B cell (primary cell): ENCODE measurements around the gene GPR149. TPM values are rescaled to one million over a fixed set of nuclear protein-coding genes. Genes with fewer than 3 reads are reported as not detected.

Experiments used
- ATAC-seq: fragments of 200-7000 bp; cut with Tn5 transposase; one replicate; pipeline ENCODE4 v1.10.0; 2021; ENCODE audit warnings: low read depth, mild to moderate bottlenecking, moderate number of reproducible peaks, moderate library complexity
- CTCF ChIA-PET: fragments of 350-600 bp; sonication (Branson Sonifier 250); formaldehyde crosslinking; loops from one replicate; lab custom pipeline; 2021; ENCODE audit warnings: antibody characterized with exemption, inconsistent platforms; lab: Charles Lee
- POLR2A ChIA-PET: fragments of 350-600 bp; sonication (Branson Sonifier 250); formaldehyde crosslinking; loops from one replicate; lab custom pipeline; 2021; ENCODE audit warnings: antibody characterized with exemption; lab: Charles Lee
- DNase-seq: peaks from one replicate; pipeline ENCODE4 v3.0.0; 2013
- H2AFZ ChIP-seq: 2 replicates; pipeline ENCODE4 v1.6.1; 2012; ENCODE audit warnings: mild to moderate bottlenecking, low read depth, low read length; ENCODE audit not compliant: insufficient read depth, poor library complexity, severe bottlenecking
- H3K27ac ChIP-seq, 2 donors: 1 replicate in 1 of 2; 2 replicates in 1 of 2; pipeline ENCODE4 v1.5.1; 2012 to 2013; ENCODE audit warnings: low read length in 2 of 2, mild to moderate bottlenecking in 2 of 2, moderate library complexity in 1 of 2
- H3K27me3 ChIP-seq, 4 experiments: fragments of 200-600 bp in 1 of 4; sonication (generic) in 1 of 4; replicated peaks in 1 of 4; 1 replicate in 2 of 4; 2 replicates in 2 of 4; pipeline versions ENCODE4 v1.6.1 to v1.7.0; 2013 to 2016; ENCODE audit warnings: low read length in 3 of 4, mild to moderate bottlenecking in 2 of 4, mixed read lengths in 1 of 4, moderate library complexity in 1 of 4; ENCODE audit not compliant: insufficient read depth in 4 of 4, control insufficient read depth in 3 of 4; ENCODE audit errors: control extremely low read depth in 1 of 4
- H3K36me3 ChIP-seq, 2 experiments: replicated peaks in 1 of 2; 1 replicate in 1 of 2; 2 replicates in 1 of 2; pipeline versions ENCODE4 v1.6.1 to v1.7.1; 2013; ENCODE audit warnings: low read length in 1 of 2; ENCODE audit not compliant: insufficient read depth in 2 of 2, control insufficient read depth in 1 of 2; ENCODE audit errors: control extremely low read depth in 1 of 2, extremely low read depth in 1 of 2
- H3K4me1 ChIP-seq, 2 donors: fragments of 200-600 bp in 1 of 2; sonication (generic) in 1 of 2; 1 replicate in 1 of 2; 2 replicates in 1 of 2; pipeline versions ENCODE4 v1.5.1 to v1.6.1; 2013 to 2017; ENCODE audit warnings: low read length in 2 of 2; ENCODE audit not compliant: control insufficient read depth in 2 of 2, insufficient read depth in 2 of 2
- H3K4me2 ChIP-seq: replicated peaks from 2 replicates; pipeline ENCODE3; 2012; ENCODE audit warnings: mild to moderate bottlenecking, low read depth, low read length; ENCODE audit not compliant: poor library complexity, severe bottlenecking
- H3K4me3 ChIP-seq, 5 experiments: fragments of 200-600 bp in 1 of 5; sonication (generic) in 1 of 5; 1 replicate in 3 of 5; 2 replicates in 2 of 5; pipeline versions ENCODE4 v1.5.1 to v1.7.0; 2011 to 2016; ENCODE audit warnings: low read length in 4 of 5, mild to moderate bottlenecking in 4 of 5, low read depth in 2 of 5, control low read depth in 1 of 5, moderate library complexity in 1 of 5; ENCODE audit not compliant: insufficient read depth in 1 of 5; ENCODE audit errors: control extremely low read depth in 1 of 5, extremely low read depth in 1 of 5
- H3K79me2 ChIP-seq: fragments of 200-600 bp; sonication (generic); one replicate; pipeline ENCODE4 v1.6.0; 2016; ENCODE audit warnings: low read length; ENCODE audit not compliant: control insufficient read depth, insufficient read depth
- H3K9ac ChIP-seq: fragments of 200-600 bp; sonication (generic); 2 replicates; pipeline ENCODE4 v1.6.1; 2017; ENCODE audit warnings: mild to moderate bottlenecking, low read length, moderate library complexity
- H3K9me3 ChIP-seq, 3 donors: one replicate each; pipeline versions ENCODE4 v1.6.1 to v1.7.1; 2013; ENCODE audit warnings: low read length in 2 of 3; ENCODE audit not compliant: control insufficient read depth in 2 of 3, insufficient read depth in 1 of 3; ENCODE audit errors: control extremely low read depth in 1 of 3
- H4K20me1 ChIP-seq: 2 replicates; pipeline ENCODE4 v1.6.0; 2012; ENCODE audit warnings: mild to moderate bottlenecking, low read length; ENCODE audit not compliant: insufficient read depth, control insufficient read depth, poor library complexity, severe bottlenecking
- H3K27ac Mint-ChIP-seq: one replicate; pipeline ENCODE4 v1.8.0; 2021; ENCODE audit warnings: mixed read lengths
- H3K27me3 Mint-ChIP-seq: one replicate; pipeline ENCODE4 v1.8.0; 2021; ENCODE audit warnings: mixed read lengths
- H3K4me1 Mint-ChIP-seq: one replicate; pipeline ENCODE4 v1.8.0; 2021; ENCODE audit warnings: mixed read lengths
- H3K4me3 Mint-ChIP-seq: one replicate; pipeline ENCODE4 v1.8.0; 2021; ENCODE audit warnings: mixed read lengths
- H3K9me3 Mint-ChIP-seq: one replicate; pipeline ENCODE4 v1.8.0; 2022; ENCODE audit warnings: mixed read lengths; ENCODE audit not compliant: insufficient read depth
- EZH2 ChIP-seq: IDR thresholded peaks from 2 replicates; pipeline ENCODE4 v1.6.1; 2012; ENCODE audit warnings: borderline replicate concordance, low read depth, mild to moderate bottlenecking, moderate library complexity, low read length; ENCODE audit not compliant: insufficient read depth, poor library complexity, severe bottlenecking
- WGBS: methylation state at CpG from one replicate; pipeline ENCODE4 v1.1.5; 2013; ENCODE audit warnings: missing lambda C conversion rate; ENCODE audit not compliant: insufficient coverage; 5-methylcytosine and 5-hydroxymethylcytosine counted together
- intact Hi-C: fragments of 100-400 bp; cut with micrococcal nuclease; formaldehyde crosslinking; loops from one replicate; pipeline ENCODE4 v1.10.0; 2022
- polyA plus RNA-seq: library from polyadenylated mRNA; depleted of rRNA; stranded (reverse); fragments of >200 nt; gene quantifications from 2 replicates; pipeline ENCODE4 v1.2.3, GENCODE V29; 2012
- total RNA-seq, 2 donors: library from RNA; stranded (reverse); fragments of 120-200 nt in 1 of 2; gene quantifications; 1 replicate in 1 of 2; 2 replicates in 1 of 2; pipeline versions ENCODE4 v1.2.3 to v1.2.4, GENCODE V29; 2013 to 2022
- TF ChIP-seq, protein P1 (sequence below): fragments of 200-600 bp; IDR thresholded peaks from one replicate; pipeline ENCODE4 v1.8.0; 2022; ENCODE audit warnings: antibody characterized with exemption, mild to moderate bottlenecking

Gene GPR149
- total and polyA plus RNA-seq, 2 donors (not counting 1 experiment from before 2014, with no cell fraction given) = not detected

DNA sequence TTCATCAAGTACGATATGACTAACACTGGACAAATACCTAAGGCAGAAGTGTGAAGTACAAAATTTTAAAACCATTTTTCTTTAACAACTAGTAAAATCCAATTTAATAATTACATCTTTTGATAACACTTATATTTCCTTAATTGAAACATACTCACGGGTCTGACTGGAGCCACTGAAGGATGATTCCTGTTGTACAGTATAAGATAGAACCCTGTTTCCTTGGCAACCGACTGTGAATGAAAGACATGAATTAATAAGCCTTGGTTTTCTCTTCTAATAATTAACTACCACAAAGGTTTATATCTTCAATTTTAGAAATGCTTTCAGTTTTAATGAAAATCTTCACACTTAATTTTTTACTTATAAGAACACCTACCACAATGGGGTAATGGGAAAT, 125.1 kb downstream of the GPR149 start:
- no peaks in the 10 kb centered on the region for H3K4me1 ChIP-seq
- peaks cover 15% of the 10 kb centered on the region for H3K4me1 Mint-ChIP-seq
- H3K9ac ChIP-seq = no peak overlapping the region
- ChIA-PET CTCF (no interaction called here), POLR2A (no interaction called here)
- 100% methylated on average over 1 of the region's 3 CpGs for WGBS
- intact Hi-C loops = no loop called here
- no peak overlapping the region for H3K27ac Mint-ChIP-seq
- no peaks in the 10 kb centered on the region for H3K79me2 ChIP-seq
- no peaks in the 10 kb centered on the region for H3K27me3 Mint-ChIP-seq
- H3K36me3 ChIP-seq = peaks cover 35 to 86% of the 10 kb centered on the region in 2 experiments
- no peaks in the 10 kb centered on the region for H3K27me3 ChIP-seq
- TF ChIP-seq EZH2 = no peak
- TF ChIP-seq, protein P1, sequence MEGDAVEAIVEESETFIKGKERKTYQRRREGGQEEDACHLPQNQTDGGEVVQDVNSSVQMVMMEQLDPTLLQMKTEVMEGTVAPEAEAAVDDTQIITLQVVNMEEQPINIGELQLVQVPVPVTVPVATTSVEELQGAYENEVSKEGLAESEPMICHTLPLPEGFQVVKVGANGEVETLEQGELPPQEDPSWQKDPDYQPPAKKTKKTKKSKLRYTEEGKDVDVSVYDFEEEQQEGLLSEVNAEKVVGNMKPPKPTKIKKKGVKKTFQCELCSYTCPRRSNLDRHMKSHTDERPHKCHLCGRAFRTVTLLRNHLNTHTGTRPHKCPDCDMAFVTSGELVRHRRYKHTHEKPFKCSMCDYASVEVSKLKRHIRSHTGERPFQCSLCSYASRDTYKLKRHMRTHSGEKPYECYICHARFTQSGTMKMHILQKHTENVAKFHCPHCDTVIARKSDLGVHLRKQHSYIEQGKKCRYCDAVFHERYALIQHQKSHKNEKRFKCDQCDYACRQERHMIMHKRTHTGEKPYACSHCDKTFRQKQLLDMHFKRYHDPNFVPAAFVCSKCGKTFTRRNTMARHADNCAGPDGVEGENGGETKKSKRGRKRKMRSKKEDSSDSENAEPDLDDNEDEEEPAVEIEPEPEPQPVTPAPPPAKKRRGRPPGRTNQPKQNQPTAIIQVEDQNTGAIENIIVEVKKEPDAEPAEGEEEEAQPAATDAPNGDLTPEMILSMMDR = no peak
- H3K4me2 ChIP-seq = no peak overlapping the region
- no peak overlapping the region for H2AFZ ChIP-seq
- ATAC-seq (no peak), DNase-seq (no peak)
- peak overlapping the region in 1 of 2 donors; percentile 41 for H3K27ac ChIP-seq
- H3K9me3 Mint-ChIP-seq = no peaks in the 10 kb centered on the region
- no peak overlapping the region for H3K4me3 Mint-ChIP-seq
- H4K20me1 ChIP-seq = peaks cover 7% of the 10 kb centered on the region
- no peak overlapping the region for H3K4me3 ChIP-seq
- H3K9me3 ChIP-seq = no peaks in the 10 kb centered on the region

DNA sequence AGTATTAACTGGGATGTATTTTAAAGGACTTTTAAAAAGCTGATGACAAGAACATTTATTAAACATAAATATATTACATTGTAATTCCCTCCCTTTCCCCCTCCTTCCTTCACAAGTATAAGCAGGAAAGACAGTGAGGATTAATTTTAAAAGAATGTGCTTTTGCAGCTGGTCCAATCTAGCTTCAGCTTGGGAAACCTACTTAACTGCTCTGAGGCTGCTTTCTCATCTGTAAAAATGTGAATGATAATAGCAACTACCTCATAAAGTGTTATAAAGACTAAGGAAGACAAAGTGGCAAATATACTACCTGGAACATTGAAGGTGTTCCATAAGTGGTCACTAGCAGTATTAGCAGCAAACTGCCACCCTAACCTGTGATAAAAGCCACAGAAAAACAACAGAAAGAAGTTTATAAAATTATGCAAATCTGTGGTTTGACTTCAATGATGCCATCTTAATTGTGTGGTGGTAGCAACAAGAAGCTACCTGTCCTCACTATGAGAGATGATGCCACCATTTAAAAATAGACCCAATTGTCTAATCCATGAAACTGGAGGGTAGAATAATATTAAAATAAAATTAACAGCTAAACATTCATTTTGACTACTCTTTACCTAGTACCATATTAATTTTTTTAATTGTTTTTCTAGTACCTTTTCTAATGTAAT, 125.7 kb downstream of the GPR149 start:
- Histone ChIP-seq H3K79me2 (no peaks in the 10 kb centered on the region), H3K36me3 (peaks cover 33 to 86% of the 10 kb centered on the region in 2 experiments), H3K4me3 (no peak overlapping the region), H3K4me1 (no peaks in the 10 kb centered on the region), H3K9me3 (no peaks in the 10 kb centered on the region), H3K9ac (no peak overlapping the region), H2AFZ (no peak overlapping the region), H3K27ac (peak overlapping the region in 1 of 2 donors; percentile 41), H4K20me1 (peaks cover 7% of the 10 kb centered on the region), H3K27me3 (no peaks in the 10 kb centered on the region), H3K4me2 (no peak overlapping the region)
- CTCF ChIA-PET = no interaction called here
- POLR2A ChIA-PET = no interaction called here
- H3K27ac Mint-ChIP-seq = no peak overlapping the region
- intact Hi-C loops = no loop called here
- H3K4me3 Mint-ChIP-seq = no peak overlapping the region
- H3K9me3 Mint-ChIP-seq = no peaks in the 10 kb centered on the region
- TF ChIP-seq EZH2 = no peak
- TF ChIP-seq, protein P1 = no peak
- DNase-seq (no peak), ATAC-seq (no peak)
- no peaks in the 10 kb centered on the region for H3K27me3 Mint-ChIP-seq
- H3K4me1 Mint-ChIP-seq = peaks cover 15% of the 10 kb centered on the region
